Neural cell (in vitro differentiated cells): ENCODE data around the gene USP10.

Source experiments
- EZH2 ChIP-seq: fragments of 200-600, 300-800 bp; shearing (Covaris generic), sonication (generic); IDR thresholded peaks from 2 replicates; pipeline ENCODE4 v1.6.1; 2014; ENCODE audit warnings: antibody characterized with exemption, low read length, borderline replicate concordance, mild to moderate bottlenecking; ENCODE audit not compliant: insufficient read depth, poor library complexity, severe bottlenecking
- MXI1 ChIP-seq: fragments of 450-650 bp; conservative IDR thresholded peaks from 2 replicates; pipeline ENCODE4 v1.6.1; 2014; ENCODE audit warnings: antibody characterized with exemption, mild to moderate bottlenecking; ENCODE audit not compliant: poor library complexity, severe bottlenecking
- POLR2AphosphoS5 ChIP-seq: IDR thresholded peaks from 2 replicates; pipeline ENCODE4 v1.6.1; 2012
- SMC3 ChIP-seq: fragments of 450-650 bp; conservative IDR thresholded peaks from 2 replicates; pipeline ENCODE4 v1.6.1; 2014; ENCODE audit warnings: antibody characterized with exemption, mild to moderate bottlenecking, moderate library complexity; ENCODE audit not compliant: poor library complexity
- TF ChIP-seq, protein P1 (sequence below): fragments of 450-650 bp; IDR thresholded peaks from 2 replicates; pipeline ENCODE4 v1.5.1; 2014; ENCODE audit warnings: antibody characterized with exemption, mild to moderate bottlenecking, moderate library complexity; ENCODE audit not compliant: poor library complexity, severe bottlenecking

DNA sequence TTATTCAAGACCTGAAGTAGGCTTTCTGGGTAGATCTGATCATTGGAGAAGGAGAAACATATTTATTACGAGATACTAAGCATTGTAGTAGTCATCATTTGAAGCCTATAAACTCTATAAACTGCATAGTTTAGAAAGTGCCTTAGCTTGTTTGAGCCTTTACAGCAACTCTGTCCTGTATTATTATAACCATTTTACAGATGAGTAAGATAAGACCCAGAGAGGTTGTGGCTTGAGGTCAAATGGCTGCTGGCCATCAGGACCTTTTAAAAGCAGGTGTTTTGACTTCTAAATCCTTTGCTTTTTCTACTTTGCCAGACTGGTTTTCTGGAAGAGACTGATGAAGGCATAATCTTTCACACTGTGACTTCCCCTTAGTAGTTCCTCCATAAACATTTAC lies 7.1 kb downstream of the USP10 start:
- TF ChIP-seq, protein P1, sequence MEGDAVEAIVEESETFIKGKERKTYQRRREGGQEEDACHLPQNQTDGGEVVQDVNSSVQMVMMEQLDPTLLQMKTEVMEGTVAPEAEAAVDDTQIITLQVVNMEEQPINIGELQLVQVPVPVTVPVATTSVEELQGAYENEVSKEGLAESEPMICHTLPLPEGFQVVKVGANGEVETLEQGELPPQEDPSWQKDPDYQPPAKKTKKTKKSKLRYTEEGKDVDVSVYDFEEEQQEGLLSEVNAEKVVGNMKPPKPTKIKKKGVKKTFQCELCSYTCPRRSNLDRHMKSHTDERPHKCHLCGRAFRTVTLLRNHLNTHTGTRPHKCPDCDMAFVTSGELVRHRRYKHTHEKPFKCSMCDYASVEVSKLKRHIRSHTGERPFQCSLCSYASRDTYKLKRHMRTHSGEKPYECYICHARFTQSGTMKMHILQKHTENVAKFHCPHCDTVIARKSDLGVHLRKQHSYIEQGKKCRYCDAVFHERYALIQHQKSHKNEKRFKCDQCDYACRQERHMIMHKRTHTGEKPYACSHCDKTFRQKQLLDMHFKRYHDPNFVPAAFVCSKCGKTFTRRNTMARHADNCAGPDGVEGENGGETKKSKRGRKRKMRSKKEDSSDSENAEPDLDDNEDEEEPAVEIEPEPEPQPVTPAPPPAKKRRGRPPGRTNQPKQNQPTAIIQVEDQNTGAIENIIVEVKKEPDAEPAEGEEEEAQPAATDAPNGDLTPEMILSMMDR = no peak
- no peak for TF ChIP-seq SMC3
- no peak for TF ChIP-seq EZH2
- no peak for TF ChIP-seq MXI1
- TF ChIP-seq POLR2AphosphoS5 = no peak
